NCI-H187 treated with DMSO at 0.1 percent for 48 hours (cell line): ENCODE measurements around the gene PLCG2.
"Not testable (repeated sequence)": the region's sequence is repeated elsewhere in the genome, so short reads cannot be mapped to it uniquely, and the experiment has no call there.

ENCODE experiments used
- DNase-seq: peaks from one replicate; lab custom pipeline; 2025; lab: John Stamatoyannopoulos, UW

PLCG2 gene

DNA sequence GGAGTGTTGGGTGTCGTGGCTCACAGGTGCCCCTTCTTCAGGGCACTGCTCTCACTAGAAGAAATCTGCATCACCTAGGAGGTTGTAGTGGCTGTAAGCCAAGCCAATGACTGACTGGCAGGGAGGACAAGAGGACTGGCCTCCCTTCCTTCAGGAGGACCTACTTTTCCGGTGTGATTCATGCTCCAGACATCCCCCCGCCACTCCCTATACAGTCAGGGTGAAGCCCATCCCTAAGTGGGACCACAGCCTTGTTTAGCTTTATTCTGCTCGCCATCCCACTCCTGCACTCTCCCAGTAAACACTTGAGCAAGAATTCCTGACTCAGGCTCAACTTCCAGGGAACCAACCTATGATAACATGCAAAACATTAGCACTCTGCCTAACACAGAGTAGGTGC, 67.0 kb downstream of the PLCG2 start:
- no peak for DNase-seq

DNA sequence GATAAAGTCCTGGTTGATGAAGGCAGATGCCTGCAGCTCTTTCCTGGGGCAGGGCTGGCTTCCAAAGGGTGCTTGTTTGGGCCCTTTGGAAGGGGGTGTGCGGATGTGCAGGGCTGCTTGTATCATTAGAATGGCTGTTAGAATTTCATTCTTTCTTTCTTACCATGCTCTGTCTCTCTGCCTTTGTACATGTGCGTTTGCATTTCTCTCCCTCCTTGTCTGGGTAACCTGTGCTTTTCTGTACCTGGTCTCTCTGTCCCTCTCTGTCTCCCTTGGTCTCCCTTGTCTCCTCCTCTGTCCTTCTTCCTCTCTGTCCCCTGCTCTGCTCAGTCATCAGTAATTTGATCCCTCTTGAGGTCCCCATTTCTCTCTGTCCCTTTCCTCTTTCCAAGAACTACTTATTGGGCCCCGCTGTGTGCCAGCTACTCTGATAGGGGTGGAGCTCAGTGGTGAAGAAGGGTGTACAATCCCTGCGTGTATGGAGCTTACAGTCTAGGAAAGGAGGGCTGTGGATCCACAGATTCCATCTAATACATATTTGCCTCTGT, 69.3 kb downstream of the PLCG2 start:
- no peak for DNase-seq

DNA sequence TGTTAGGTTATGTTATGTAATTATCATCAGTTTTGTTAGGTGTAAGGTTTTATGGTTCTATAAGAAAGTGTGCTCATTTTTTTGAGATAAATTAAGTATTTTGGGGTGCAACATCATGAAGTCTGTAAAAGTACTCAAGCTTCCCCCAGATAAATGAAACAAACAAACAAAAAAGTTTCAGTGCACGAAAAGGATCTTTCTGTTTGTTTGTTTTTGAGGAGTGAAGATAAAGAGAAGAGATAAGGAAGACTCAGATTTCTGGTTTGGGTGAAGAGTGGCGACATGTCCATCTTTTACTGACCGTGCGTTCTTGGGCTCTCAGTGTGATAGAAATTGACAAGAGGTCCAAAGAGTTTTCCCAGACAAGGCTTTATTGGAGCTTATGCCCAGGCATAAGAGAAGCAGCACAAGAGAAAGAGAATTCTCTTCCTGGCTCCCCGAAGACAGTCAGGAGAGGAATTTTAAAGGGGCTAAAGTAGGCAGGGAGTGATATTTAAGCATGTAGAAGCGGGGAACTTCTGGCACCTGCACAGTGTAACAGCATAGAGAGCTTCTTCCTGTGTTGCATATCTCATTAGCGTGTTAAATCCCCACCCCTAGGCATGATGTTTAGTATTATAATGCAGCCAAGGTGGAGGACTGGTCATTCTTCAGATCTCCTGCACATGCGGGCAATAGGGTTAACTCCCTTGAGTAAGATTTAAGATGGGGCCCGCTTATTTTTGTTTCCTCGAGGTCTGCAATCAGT, 71.3 kb downstream of the PLCG2 start:
- DNase-seq: no peak

DNA sequence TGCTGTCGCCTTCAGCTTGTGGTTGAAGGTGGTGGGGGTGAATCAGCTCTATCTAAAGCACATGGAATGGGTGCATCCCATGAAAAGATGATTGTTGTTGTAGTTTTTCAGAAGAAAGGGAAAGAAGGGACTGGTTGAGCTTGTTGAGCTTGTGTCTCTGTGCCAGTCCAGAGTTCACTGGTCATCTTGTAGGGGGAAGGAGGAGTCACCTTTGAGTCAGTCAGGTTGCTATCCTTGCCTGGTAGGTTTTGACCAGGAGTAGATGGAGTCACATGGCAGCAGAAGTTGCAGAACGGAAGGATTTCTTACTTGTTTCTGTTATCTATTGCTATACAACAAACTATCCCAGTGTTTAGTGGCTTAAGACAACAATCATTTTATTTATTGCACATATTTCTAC, 73.3 kb downstream of the PLCG2 start:
- DNase-seq: no peak

DNA sequence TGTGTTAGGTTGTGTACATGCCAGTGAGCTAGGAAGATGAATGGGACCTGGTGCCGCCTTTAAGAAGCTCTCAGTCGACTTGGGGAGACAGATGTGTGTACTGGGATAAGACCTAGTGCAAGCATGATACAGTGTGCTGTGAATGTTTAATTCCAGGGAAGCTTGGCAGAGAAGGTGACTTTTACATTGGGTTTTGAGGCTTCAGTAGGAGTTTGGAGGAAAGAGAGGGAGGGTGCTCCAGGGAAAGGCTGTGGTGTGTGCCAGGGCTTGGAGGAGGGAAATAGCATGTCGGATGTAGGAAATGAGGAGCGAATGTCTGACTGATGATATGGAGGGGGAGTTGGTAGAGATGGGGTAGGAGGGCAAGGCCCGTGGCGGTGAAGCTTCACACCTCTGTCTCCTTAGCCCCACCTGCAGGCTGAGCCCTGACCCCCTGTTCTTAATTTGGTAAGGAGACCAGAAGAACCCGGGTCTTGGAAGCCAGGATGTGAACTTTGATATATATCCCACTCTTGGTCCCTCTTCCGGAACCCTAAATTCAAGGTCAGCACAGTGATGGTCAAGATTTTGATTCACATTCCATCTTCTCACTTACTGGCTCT, 76.6 kb downstream of the PLCG2 start:
- no peak for DNase-seq

DNA sequence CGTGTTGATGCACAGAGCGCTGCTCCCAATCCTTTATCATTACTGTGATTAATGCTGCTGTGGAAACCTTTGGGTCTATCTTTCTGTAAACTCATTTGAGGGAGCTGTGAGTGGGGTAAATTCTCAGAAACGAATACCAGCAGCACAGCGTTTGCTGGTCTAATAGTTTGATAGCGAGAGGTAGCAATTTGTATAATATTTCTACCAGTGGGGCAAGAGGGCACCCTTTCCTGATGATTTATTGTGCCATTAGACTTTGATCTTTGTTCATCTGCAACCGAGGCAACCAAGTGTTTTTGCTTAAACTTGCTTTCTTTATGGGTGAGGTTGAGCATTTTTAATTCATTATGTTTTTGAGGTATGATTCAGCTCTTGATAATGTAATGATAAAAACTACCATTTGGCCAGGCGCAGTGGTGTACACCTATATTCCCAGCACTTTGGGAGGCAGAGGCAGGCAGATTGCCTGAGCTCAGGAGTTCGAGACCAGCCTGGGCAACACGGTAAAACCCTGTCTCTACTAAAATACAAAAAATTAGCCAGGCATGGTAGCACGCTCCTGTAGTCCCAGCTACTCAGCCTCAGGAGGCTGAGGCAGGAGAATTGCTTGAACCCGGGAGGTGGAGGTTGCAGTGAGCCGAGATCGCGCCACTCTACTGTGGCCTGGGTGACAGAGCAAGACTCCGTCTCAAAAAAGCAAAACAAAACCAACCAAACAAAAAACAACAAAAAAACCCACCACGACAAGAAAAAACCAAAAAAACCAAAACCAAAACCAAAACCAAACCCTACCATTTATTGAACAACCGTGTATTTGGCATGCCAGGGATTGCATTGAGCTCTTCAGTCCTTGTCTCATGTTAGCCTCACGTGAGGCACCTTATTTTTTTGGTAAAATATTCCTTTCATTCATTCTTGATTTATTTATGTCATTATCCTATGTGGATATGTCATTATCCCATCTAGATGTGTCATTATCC, 81.5 kb downstream of the PLCG2 start:
- no peak for DNase-seq

DNA sequence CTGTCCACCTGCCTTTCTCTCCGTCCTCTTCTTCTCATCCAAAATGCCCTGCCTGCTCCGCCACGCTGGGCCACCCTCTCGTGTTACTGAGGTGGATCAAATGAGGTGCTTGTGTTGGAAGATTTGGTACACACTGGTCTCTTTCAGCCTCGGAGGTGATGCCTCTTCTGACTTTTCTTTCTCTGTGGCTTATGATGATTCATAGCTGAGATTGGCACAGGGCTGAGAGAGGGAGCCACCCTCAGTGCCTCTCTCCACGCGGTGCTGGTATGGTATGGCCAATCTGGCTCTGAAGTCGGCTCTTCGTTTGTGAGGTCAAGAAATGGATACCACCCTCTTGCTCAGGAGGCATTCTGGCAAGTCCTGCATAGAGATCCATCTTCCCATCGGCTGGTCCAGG, 82.4 kb downstream of the PLCG2 start:
- DNase-seq: no peak

DNA sequence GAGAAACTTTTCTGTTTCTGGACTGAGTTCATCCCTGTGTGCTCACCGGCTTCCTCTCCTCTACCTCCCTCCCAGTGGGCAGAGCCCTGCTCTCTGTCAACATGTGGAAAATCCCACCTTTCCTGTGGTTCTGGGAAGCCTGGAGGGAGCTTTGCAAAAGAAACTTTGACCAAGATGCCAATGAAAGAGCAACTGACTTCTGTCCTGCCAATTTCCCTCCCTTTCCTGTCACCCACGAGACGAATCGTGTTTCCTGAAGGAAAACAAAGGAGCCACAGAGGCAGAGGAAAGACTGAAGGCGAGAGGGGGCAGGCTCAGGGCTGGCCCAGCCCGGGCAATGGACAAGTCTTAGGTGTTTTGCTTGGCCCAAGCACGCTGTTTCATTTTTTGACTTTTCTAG, 82.8 kb downstream of the PLCG2 start:
- no peak for DNase-seq

DNA sequence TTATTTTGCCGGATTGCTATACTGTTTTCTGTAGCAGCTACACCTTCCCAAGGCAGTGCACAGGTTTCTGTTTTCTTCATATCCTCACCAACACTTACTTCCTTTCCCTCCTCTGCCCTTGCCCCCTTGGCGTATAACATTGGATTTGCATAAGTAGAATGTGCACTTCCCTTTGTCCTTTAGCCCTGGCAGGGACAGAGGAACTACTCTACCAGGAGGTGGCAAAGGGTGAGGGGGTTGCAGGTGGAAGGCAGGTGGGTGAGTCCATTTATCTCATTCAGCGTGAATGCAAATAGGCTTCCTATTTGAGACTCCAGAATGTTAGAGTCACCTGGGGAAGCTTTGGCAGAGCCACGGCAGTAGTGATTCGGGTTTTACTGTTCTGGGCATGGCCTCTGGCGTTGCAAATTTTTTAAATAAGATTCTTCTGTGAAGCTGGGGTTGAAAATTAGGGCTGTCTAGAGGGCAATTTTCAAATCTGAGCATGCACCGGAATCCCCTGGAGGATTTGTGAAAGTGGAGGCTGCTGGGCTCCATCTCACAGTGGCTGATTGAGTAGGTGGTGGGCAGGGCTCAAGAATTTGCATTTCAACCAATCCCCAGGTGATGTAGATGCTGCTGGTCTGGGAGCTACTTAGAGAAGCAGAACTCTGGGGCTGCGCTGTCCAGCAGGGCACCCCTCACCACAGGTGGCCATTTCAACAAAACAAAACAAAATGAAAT, 84.7 kb downstream of the PLCG2 start:
- no peak for DNase-seq

DNA sequence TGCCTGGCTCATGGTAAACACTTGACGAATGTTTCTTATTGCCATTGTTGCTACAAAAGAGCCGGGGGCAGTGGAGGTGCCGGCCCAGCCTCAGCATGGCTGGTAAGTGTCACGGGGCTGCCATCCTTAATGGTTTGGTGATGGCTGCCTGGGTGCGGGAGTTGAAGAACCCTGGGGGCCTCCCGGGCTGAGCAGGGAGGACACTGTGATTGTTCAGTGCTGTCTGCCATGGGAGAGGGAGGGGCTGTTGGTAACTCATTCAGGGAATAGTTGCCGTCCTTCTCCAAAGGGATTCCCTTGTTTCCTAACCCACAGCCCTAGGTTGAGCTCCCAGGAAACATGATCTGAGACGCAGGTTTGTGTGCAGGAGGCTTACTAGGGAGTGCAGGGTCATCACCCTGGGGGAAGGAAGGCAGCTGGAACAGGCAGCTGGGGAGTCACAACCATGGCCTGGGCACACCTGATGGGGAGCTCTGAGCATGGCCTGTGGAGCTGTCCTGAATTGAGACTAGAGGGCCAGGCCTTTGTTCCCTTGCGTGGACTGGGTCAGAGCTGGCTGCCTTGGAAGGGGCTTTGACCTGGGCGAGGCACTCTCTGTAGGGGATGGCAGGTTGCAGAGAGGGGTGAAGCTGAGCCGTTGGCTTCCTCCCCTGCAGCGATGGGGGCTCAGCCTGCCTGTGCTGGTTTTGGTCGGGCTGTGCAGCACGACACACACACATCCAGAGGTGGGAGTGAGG, 85.7 kb downstream of the PLCG2 start:
- no peak for DNase-seq

DNA sequence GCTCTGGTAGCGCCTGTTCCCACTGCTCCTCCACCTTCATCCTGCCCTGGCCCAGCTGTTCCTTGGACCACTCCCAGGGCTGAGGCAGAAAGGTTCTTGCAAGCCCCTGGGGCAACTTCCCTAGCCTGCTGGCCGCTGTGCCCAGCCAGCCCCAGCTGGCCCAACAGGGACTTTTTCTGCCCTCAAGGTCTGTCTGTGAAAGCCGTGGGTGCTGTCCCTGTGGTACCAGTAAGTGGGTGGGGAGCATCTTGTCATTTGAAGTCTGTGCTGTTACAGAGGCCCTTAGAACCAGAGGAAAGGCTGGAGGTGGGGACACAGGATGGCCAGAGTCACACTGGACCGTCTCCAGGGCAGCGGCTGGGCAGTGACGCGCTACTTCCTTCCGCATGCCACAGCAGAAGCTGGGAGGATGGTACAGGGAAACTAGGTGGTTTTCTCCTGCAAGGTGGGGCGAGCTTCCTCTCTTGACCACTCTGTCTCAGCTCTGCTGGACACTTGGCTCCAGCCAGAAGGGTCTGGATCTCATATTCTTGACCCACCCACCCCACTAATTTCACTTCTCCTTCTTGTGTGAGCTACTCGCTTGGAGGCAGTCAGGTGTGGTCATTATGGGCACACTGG, 87.8 kb downstream of the PLCG2 start:
- DNase-seq: no peak

DNA sequence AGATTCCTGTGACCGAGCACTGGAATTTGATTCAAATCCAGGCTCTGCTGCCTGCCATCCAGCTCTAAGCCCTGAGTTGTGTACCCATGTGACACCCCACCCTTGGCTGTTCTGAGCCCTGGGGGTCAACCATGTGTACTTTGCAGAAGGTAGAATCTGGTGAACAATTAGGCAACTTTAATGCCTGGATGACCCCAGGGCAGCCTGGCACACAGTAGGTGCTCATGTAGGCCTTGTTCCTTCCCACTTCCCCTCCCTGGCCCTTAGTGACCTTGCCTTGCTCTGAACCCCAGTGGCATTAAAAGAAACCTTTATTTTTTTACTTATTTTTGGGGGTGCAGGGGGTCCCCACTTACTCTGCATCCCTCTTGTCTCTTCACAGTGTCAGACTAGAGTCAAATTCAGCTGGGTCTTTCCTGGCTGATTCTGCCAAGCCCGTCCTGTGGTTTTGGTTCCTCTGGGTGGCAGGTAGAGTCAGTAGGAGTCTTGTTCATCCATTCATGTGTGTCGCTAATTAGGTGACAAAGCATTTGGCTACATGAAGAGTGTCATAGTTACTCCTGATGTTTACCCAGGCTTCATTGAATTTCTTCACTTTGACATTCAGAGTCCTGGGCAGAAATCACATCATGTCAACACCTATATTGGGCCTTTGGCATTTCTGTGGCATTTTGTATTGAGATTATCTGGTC, 89.1 kb downstream of the PLCG2 start:
- no peak for DNase-seq

DNA sequence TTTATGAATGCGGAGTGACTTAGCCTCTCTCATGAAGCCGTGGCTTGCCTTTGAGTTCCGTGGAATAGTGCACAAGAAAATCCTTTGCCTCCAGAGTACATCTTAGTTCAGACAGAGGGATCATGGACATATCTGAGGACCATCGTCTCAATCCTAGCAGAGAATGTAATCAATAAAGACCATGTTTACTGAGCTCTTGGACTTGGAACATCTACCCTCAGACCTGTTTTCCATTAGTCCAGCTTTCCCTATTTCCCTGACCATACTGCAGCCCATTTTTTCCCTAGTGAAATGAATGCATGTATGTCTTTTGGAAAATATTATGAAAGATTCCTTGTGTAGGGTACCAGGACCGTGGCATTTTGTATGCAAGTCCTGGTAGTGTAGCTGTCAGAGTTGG, 90.2 kb downstream of the PLCG2 start:
- no peak for DNase-seq

DNA sequence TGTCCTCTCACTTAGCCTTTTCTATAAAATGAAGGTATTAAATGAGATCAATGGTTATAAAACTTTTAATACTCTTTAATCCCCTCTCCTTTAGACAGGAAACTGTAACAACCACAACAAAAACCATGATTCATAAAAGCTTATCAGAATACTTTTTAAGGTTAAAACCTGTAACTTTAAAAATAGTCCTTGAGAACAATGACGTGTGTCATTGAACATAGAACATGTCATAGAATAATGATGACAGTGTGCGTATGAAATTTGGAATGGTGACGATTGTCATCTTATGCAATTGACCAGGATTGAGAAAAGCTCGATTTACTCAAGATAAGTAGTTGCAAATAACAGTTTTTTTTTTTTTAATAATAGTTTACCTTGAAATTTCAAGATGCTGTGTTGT, 94.1 kb downstream of the PLCG2 start:
- DNase-seq: no peak

DNA sequence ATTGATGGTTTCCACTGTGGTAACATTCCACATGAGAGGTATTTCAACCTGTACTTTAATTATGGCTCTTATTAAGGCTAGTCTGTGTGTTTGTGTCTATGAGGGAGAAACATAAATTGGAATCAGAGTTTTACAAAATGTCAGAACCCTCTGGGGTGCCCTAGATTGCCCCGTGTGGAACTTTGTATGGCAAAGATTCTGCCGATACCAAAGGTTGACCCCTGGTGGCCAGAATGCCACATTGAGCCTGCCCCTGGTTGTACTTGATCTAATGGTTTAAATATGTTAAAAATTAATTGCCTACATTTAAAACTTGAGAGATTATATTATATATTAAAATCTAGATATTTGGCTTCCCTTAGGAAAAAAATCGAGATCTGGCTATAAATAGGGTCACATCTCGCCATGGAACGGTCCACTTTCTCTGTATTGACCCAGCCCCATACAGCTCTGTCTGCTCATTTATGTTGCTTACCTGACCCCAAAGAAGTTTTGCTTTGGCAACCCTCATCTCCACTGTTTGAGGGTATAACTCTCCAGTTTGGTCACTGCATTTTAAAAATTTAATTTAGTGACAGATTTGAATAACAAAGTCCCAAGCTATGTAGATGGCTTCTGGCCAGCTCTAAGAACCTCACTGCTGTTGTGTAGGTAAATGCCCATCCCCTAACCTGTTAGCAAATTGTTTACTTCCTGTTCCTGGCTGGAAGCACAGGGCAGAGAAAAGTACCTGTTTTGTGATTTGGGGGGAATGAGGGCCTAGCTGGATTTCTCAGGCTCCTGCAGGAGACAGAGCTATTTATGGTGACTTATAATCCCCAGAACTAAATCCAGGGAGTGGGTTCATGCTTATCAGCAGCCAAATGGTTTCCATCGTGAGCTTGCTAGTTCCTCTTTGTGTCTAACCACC, 95.0 kb downstream of the PLCG2 start:
- no peak for DNase-seq

DNA sequence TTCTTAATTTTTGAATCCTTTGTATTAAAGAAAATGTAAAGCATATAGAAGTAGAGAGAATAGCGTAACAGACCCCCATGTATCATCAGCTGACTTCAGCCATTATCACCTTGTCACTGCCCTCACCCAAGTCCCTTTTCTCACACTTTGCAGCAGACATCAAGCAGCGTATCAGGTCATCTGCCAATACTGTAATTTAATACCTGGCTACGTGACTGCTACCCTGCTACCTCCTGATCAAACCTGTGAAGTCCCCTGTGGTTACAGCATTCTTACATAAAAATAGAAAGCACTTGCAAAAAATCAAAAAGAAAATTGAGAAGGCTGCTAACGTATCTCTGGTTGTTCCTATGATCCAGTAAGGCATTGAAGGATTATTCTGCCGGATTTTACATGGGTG, 96.4 kb downstream of the PLCG2 start:
- DNase-seq: no peak

DNA sequence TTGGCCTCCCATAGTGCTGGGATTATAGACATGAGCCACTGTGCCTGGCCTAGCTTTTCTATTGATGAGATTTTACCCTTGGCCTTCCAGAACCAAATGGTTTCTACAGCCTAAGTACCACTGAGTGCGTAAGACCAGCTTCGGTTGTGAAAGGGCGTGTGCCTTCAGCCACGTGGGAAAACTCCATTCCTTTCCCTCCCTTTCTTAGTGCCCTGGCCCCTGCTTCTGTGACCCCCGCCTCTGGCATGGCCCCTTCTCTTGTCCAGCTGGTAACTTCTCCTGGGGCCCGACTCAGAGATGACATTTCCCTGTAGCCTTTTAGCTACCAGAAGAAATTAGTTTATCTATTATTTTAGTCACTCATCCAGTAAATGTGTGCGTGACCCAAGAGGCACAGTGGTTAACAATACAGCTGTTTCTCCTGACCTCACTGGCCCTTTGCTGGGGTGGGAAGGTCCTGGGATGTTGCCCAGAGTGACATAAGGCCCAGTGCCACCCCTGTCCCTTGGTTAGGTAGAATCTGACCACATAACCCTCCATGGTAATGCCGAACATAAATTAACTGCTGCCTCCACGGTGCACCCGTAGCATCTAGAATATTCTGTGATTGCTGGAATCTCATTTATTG, 97.3 kb downstream of the PLCG2 start:
- no peak for DNase-seq

DNA sequence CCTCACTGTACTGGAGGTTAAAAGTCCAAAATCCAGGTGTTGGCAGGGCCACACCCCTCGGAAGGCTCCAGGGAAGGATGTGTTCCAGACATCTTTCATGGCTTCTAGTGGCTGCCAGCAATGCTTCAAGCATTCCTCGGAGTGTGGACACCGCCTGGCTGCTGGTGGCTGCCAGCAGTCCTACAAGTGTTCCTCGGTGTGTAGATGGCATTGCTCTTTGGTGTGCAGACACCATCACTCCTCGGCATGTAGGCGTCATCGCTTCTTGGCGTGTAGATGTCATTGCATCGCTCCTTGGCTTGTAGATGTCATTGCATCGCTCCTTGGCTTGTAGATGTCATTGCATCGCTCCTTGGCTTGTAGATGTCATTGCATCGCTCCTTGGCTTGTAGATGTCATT, 98.4 kb downstream of the PLCG2 start:
- not testable (repeated sequence) for DNase-seq

DNA sequence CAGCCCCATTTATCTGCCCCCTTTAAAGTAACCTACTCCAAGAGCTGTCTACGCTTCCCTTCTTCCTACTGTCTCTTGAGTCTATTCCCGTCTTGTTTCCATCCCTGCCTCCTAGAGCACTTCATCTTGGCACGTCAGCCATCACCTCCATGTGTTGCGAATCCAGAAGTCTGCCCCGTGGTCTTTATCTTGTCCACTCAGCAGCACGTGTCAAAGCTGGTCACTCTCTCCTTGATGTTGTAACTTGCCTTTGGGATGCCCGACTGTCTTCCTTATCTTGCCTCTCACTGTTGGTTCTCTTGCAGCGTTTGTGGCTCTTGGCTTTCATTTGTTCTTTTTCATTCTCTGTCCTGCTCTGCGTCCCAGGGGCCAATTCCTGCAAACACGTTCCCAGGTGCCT, 99.4 kb downstream of the PLCG2 start:
- no peak for DNase-seq
